ENCODE measurements around the gene HMX3. TPM values are rescaled to one million over a fixed set of nuclear protein-coding genes. Genes with fewer than 3 reads are reported as not detected.
A peak's percentile ranks its signal among the peaks of the same experiment; 100 is the strongest.

The HMX3 gene
- total and polyA plus RNA-seq, 2 of the 8 experiments (the other 6 are each of a cell fraction or from before 2014, with no cell fraction given): 0.05 TPM; not detected in 1

GRCh38 chr10:123154711-123155505 lies 19.1 kb downstream of the HMX3 start (continued):
- no peak for TF ChIP-seq CHD7 (IDR thresholded peaks at IDR 0.05; ENCODE audit: insufficient replicate concordance, low read length)
- TF ChIP-seq, protein P1, sequence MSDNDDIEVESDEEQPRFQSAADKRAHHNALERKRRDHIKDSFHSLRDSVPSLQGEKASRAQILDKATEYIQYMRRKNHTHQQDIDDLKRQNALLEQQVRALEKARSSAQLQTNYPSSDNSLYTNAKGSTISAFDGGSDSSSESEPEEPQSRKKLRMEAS (IDR thresholded peaks at IDR 0.05): peak; percentile 71
- no peak for TF ChIP-seq BCL11A (IDR thresholded peaks at IDR 0.05; ENCODE audit: low read depth in 2 of 2, low read length in 2 of 2)
- TF ChIP-seq SIN3A (conservative IDR thresholded peaks at IDR 0.05 in 1 of 2, IDR thresholded peaks at IDR 0.05 in 1 of 2; ENCODE audit: low read depth in 1 of 2, low read length in 2 of 2): peak; percentile 81 to 84; a peak in 2 of 4 replicates
- TF ChIP-seq ZNF274 (IDR thresholded peaks at IDR 0.05; ENCODE audit: borderline replicate concordance, extremely low read depth, low read length): no peak
- 0 out of 2 replicates have a peak, but pooled peaks have one; percentile 29 for TF ChIP-seq TBP (IDR thresholded peaks at IDR 0.05; ENCODE audit: low read depth, low read length)
- peak; percentile 84 for TF ChIP-seq ASH2L (IDR thresholded peaks at IDR 0.05; ENCODE audit: low read length)
- peak; percentile 60 for TF ChIP-seq SAP30 (IDR thresholded peaks at IDR 0.05; ENCODE audit: insufficient read depth, insufficient replicate concordance, low read length)
- TF ChIP-seq CBX8 (IDR thresholded peaks at IDR 0.05; ENCODE audit: borderline replicate concordance, low read depth, low read length): no peak
